GM21447 (cell line): Measurements from ENCODE around the gene TP53BP1.

Experiments used
- ATAC-seq: cut with Tn5 transposase; IDR thresholded peaks from one replicate; pipeline ENCODE4 v1.9.1; 2021; ENCODE audit not compliant: unreplicated experiment

TP53BP1 gene

DNA sequence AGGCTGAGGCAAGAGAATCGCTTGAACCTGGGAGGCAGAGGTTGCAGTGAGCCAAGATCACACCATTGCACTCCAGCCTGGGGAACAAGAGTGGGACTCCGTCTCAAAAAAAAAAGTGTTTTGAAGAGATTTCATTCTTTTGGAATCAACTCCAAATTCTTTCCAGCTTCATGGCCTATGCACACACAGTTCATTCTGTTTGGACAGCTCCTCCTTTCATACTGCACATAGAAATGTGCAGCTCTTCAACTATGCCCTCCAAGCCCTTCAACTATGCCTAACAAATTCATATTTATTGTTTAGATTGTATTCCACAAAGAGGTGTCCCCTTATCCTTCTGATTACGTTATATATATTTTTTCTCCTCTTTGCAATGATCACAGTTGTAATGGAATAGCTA is 4.2 kb downstream of the TP53BP1 start:
- no peak for ATAC-seq

DNA sequence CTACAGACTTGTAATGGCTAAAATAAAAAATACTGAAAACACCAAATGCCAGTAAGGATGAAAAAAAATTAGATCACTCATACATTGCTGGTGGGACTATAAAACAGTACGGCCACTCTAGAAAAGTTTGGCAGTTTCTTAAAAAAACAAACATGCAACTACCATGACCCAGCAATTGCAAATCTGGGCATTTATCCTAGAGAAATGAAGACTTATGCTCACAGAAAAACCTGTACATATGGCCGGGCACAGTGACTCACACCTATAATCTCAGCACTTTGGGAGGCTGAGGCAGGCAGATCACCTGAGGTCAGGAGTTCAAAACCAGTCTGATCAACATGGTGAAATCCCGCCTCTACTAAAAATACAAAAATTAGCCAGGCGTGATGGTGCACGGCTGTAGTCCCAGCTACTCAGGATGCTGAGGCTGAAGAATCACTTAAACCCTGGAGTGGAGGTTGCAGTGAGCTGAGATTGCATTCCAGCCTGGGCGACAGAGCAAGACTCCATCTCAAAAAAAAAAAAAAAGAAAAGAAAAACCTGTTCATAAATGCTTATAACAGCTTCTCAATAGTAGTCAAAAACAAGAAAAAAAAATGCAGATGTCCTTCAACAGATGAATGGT is 5.6 kb downstream of the TP53BP1 start:
- no peak for ATAC-seq

GRCh38 chr15:43484455-43484854 is 8.5 kb downstream of the TP53BP1 start:
- no peak for ATAC-seq

DNA sequence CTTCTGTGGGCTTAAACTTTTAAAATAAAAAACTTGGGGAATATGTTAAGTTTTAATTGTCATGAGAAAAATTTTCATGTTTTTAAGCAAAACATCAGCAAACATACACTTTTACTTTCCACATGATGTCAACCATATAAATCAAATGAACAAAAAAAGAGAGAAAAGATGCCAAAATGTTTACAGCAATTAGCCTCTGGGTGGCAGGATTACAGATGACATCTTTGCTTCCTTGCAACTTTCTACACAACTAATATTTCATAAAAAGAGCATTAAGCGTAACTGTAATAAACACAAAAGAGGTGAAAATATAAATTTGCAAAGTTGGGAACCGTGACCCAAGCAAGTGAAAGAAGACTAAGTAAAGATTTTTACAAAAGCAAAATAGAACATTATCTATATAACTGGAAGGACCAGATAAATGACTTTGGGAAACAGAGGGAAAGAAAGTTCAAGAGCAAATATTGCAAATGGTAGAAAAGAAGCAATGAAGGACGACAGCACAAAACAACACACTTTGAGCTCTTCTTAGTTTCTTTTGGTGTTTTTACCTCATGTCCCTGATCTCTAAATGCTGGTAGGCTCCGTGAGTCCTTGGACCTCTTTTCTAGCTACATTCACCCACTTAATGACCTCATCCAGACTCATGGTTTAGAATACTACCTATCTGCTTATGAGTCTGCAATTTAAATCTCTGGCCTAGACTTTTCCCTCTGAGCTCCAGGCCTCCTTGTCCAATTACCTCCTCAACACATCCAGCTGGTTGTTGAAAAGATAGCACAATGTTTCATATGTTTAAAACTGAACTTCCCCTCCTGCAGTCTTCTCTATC is 9.4 kb downstream of the TP53BP1 start:
- ATAC-seq = no peak

DNA sequence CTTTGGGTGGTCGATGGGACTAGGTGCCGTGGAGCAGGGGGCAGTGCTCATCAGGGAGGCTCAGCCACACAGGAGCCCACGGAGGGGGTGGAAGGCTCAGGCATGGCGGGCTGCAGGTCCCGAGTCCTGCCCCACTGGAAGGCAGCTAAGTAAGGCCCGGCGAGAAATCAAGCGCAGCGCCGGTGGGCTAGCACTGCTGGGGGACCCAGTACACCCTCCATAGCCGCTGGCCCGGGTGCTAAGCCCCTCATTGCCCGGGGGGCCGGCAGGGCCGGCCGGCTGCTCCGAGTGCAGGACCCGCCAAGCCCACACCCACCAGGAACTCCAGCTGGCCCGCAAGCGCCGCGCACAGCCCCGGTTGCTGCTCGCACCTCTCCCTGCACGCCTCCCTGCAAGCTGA is 19.1 kb downstream of the TP53BP1 start:
- ATAC-seq = no peak

DNA sequence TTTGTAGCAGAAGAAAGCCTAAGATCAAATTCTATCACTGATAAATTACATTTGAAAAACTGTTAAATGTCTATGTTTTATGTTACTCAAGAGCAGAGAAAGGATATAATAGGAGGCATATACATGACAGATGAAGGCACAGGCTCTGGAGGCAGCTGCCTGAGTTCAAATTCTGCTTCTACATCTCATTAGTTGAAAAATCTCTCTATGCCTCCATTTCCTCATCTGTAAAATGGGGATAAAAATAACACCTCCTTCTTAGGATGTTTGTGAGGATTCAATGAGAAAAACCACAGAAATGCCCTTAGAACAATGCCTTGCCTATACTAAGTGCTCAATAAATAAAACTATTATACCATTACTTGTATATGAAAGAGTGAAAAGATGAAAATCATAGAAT is 21.0 kb downstream of the TP53BP1 start:
- no peak for ATAC-seq

- no peak for ATAC-seq
Measured at GRCh38 chr15:43469867-43470266, 23.1 kb downstream of the TP53BP1 start.

GRCh38 chr15:43465100-43465499 is 27.9 kb downstream of the TP53BP1 start:
- no peak for ATAC-seq

- no peak for ATAC-seq
Measured at GRCh38 chr15:43463998-43464397, 29.0 kb downstream of the TP53BP1 start.

- ATAC-seq = no peak
Measured at GRCh38 chr15:43463507-43463906, 29.4 kb downstream of the TP53BP1 start.

- ATAC-seq = no peak
Measured at GRCh38 chr15:43449981-43450380, 43.0 kb downstream of the TP53BP1 start.

GRCh38 chr15:43446344-43446743 is 46.6 kb downstream of the TP53BP1 start:
- no peak for ATAC-seq

GRCh38 chr15:43441316-43441715 is 51.6 kb downstream of the TP53BP1 start:
- ATAC-seq = no peak

DNA sequence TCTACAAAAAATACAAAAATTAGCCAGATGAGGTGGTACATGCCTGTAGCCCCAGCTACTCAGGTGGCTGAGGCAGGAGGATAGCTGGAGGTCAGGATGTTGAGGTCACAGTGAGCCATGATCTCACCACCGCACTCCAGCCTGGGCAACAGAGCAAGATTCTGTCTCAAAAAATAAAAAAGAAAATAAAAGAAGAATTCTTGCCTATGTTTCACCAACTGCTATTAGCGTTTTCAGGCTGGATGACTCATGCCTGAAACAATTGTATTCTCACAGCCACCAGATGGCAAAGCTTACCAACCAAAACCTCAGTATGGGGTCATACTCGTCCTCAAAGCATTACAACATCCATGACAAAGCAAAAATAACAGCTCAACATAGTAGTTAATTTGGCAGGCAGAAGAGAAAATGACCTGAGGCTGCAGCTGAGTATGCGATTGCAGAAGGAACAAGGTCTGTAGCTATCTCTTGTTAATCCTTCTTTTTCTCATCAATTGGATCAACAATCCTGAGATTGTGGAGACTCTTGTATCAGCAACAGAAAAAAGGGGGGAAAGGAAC is 52.2 kb downstream of the TP53BP1 start:
- no peak for ATAC-seq

- ATAC-seq = no peak
Measured at GRCh38 chr15:43439268-43439667, 53.7 kb downstream of the TP53BP1 start.

DNA sequence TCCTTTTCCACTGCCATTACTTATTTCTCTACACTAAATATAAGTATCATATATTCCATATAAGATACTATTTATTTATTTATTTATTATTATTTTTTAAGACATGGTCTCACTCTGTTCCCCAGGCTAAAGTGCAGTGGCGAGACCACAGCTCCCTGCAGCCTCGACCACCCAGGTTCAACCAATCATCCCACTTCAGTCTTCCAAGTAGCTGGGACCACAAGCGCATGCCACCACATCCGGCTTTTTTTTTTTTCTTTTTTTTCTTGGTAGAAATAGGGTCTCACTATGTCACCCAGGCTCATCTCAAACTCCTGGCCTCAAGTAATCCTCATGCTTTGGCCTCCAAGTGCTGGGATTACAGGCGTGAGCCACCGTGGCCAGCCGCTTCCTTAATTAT is 56.6 kb downstream of the TP53BP1 start:
- ATAC-seq = no peak

GRCh38 chr15:43434446-43434845 is 58.5 kb downstream of the TP53BP1 start:
- no peak for ATAC-seq

DNA sequence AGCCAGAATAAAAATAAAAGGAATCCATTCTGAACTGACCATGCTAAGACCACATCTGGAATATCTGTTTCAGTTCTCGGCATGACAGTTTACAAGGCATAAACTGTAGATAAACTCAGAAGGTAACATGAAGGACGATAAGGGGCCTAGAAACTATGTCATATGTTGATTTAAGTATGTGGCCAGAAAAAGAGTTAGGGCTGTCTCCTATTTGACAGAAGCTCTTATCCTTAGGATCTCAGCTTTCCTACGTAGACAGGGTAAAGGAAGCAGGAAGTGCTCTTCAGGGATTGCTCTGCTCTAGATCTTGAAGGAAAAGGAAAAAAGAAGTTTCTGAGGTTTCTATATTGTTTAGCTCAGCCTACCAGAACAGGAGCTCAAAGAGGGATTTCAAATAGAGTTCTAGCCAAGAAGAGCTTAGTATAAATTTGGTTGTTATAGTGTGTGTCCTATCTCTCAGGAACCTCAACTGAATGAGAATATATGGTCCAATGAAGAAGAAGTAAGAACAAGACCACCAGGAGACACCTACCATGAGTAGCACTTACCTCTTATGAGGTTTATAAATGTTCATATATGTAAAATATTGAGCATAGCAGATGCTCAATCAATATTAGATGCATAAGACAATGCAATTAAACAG is 59.2 kb downstream of the TP53BP1 start:
- ATAC-seq = no peak

GRCh38 chr15:43433165-43433564 is 59.8 kb downstream of the TP53BP1 start:
- ATAC-seq = no peak

DNA sequence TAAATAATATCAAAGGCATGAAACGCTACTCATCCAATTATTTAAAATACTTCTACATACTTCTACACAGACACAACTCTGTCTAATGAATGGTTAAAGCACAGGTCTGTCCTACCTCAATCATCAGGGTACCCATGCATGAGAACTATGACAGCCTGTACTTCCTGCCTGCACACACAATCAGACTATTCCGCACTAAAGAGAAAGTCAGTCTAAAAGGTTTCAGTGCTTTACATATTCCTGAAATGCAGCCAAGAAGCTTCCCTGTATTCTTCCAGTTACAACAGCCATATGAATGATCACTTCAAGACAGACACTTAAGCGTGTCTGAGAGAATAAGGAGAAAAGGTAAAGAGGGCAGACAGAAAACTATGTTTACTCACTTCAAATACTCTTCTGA is 63.3 kb downstream of the TP53BP1 start:
- ATAC-seq = no peak

GRCh38 chr15:43423793-43424192 is 69.2 kb downstream of the TP53BP1 start:
- no peak for ATAC-seq

DNA sequence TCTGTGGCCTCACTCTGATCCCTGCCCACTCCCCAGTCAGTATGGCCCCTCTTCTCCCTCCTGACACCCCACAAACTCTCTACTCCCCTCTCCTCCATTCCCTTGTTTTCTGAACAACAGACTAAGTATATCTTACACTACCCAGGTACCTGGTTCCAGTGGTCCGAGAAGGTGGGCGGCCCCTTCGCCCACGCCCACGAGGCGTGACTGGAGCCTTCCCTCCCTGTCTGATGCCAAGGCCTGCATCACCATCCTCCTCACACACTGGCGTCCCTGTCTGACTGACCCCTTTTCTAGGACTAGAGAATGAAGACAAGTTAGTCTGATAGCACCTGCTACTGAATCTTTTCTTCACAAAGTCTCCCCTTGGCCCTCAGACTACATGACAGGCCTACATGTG is 72.1 kb downstream of the TP53BP1 start:
- ATAC-seq = no peak
